RWPE1 (cell line): Measurements from ENCODE around the gene ARHGAP45.

ENCODE experiments used
- CTCF ChIA-PET: fragments of 350-600 bp; sonication (Branson Sonifier 250); formaldehyde crosslinking; extraction: SDS; loops from one replicate; lab custom pipeline; 2021; lab: Yijun Ruan, JAX
- POLR2A ChIA-PET: fragments of 400-600 bp; formaldehyde crosslinking; extraction: SDS; loops from one replicate; lab custom pipeline; 2020; ENCODE audit warnings: antibody characterized with exemption; ENCODE audit not compliant: low non-redundant PET; lab: Yijun Ruan, JAX
- DNase-seq: peaks from one replicate; pipeline ENCODE4 v3.0.0; 2012; ENCODE audit warnings: low spot score
- H3K27ac ChIP-seq: fragments of 450-650 bp; 2 replicates; pipeline ENCODE4 v1.5.1; 2017
- CTCF ChIP-seq: fragments of 450-650 bp; conservative IDR thresholded peaks from 2 replicates; pipeline ENCODE4 v1.5.1; 2017; ENCODE audit warnings: low read depth, mild to moderate bottlenecking

Gene ARHGAP45

GRCh38 chr19:1054102-1055027 lies 12.6 kb upstream of the ARHGAP45 start:
- CTCF ChIA-PET: interaction anchor here (0.6 kb wide), 1 partner anchor 27 kb away, joined by 4 read pairs; no protein-coding TSS in a partner anchor
- POLR2A ChIA-PET: no interaction called here
- no peak for TF ChIP-seq CTCF

GRCh38 chr19:1055028-1055425 lies 11.9 kb upstream of the ARHGAP45 start:
- ChIA-PET CTCF (no interaction called here), POLR2A (no interaction called here)
- no peak overlapping the region for H3K27ac ChIP-seq

More at GRCh38 chr19:1054102-1055027, 12.6 kb upstream of the ARHGAP45 start:
- no peak for DNase-seq
- H3K27ac ChIP-seq: no peak overlapping the region

GRCh38 chr19:1055886-1056620 lies 10.9 kb upstream of the ARHGAP45 start:
- ChIA-PET CTCF (interaction anchor here (0.6 to 1.2 kb wide), 4 partner anchors 9 to 188 kb away, joined by 3 to 5 read pairs (median 4); no protein-coding TSS in a partner anchor), POLR2A (no interaction called here)
- no peak for TF ChIP-seq CTCF
- H3K27ac ChIP-seq: no peak overlapping the region
- DNase-seq: no peak

More at GRCh38 chr19:1055028-1055425, 11.9 kb upstream of the ARHGAP45 start:
- no peak for TF ChIP-seq CTCF
- no peak for DNase-seq

GRCh38 chr19:1057176-1057855 lies 9.7 kb upstream of the ARHGAP45 start:
- H3K27ac ChIP-seq: 0 out of 2 replicates have a peak overlapping the region, but pooled peaks have one; percentile 18
- peak; percentile 33 for TF ChIP-seq CTCF
- POLR2A ChIA-PET: no interaction called here

GRCh38 chr19:1058112-1058511 lies 8.9 kb upstream of the ARHGAP45 start:
- TF ChIP-seq CTCF: no peak
- H3K27ac ChIP-seq: no peak overlapping the region
- ChIA-PET POLR2A (interaction anchor here (0.5 kb wide), 1 partner anchor 155 kb away, joined by 3 read pairs; no protein-coding TSS in a partner anchor), CTCF (no interaction called here)
- no peak for DNase-seq

More at GRCh38 chr19:1057176-1057855, 9.7 kb upstream of the ARHGAP45 start:
- DNase-seq: no peak
- CTCF ChIA-PET: interaction anchor here (0.7 kb wide), 1 partner anchor 20 kb away, joined by 3 read pairs; no protein-coding TSS in a partner anchor
